Measurements from ENCODE around the gene IFNAR1.

The IFNAR1 gene

DNA sequence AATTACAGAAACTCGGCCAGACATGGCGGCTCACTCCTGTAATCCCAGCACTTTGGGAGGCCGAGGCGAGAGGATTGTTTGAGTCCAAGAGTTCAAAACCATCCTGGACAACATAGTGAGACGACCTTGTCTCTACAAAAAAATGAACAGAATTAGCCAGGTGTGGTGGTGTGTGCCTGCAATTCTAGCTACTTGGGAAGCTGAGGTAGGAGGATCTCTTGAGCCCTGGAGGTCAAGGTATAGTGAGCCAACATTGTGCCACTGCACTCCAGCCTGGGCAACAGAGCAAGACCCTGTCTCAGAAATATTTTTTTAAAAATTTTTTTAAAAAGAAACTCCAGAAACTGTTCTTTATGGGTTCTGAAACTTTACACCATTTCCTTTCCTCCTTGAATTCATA is 40.1 kb downstream of the IFNAR1 start:
- no peak overlapping the region for H3K4me3 ChIP-seq (ENCODE audit: low read depth, low read length)
- TF ChIP-seq, protein P1, sequence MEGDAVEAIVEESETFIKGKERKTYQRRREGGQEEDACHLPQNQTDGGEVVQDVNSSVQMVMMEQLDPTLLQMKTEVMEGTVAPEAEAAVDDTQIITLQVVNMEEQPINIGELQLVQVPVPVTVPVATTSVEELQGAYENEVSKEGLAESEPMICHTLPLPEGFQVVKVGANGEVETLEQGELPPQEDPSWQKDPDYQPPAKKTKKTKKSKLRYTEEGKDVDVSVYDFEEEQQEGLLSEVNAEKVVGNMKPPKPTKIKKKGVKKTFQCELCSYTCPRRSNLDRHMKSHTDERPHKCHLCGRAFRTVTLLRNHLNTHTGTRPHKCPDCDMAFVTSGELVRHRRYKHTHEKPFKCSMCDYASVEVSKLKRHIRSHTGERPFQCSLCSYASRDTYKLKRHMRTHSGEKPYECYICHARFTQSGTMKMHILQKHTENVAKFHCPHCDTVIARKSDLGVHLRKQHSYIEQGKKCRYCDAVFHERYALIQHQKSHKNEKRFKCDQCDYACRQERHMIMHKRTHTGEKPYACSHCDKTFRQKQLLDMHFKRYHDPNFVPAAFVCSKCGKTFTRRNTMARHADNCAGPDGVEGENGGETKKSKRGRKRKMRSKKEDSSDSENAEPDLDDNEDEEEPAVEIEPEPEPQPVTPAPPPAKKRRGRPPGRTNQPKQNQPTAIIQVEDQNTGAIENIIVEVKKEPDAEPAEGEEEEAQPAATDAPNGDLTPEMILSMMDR (conservative IDR thresholded peaks at IDR 0.05; ENCODE audit: low read depth, low read length): no peak
- no peak for DNase-seq (ENCODE audit: low read depth)

DNA sequence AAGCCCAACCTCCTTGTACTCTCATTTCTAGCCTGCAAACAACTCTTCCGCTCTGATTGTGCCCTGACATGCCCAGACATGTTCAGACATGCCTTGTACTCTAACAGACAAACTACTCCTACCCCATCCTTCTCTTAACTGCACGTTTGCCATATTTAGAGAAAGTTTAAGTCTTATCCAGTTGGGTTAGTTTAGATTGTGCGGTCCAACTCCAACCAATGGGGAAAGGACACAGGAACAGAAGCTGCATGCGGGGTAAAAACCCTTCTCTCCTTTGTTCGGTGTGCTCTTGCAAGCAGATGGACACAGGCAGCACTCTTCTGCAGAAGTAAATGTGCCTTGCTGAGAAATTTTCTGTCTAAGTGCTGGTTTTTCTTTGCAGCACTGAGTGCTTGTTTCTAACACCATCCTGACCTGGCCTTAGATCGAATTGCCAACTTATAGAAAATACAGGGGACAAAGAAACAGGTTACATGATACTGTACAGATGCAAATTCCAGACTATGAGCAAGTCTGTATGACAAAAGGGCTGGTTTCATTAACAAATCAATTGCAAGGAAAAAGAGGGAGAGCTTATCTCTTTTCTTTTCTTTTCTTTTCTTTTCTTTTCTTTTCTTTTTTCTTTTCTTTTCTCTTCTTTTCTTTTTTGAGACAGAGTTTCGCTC is 42.7 kb downstream of the IFNAR1 start:
- no peak overlapping the region for H3K4me3 ChIP-seq (ENCODE audit: low read depth, low read length)
- TF ChIP-seq, protein P1 (conservative IDR thresholded peaks at IDR 0.05; ENCODE audit: low read depth, low read length): no peak
- DNase-seq (ENCODE audit: low read depth): no peak

DNA sequence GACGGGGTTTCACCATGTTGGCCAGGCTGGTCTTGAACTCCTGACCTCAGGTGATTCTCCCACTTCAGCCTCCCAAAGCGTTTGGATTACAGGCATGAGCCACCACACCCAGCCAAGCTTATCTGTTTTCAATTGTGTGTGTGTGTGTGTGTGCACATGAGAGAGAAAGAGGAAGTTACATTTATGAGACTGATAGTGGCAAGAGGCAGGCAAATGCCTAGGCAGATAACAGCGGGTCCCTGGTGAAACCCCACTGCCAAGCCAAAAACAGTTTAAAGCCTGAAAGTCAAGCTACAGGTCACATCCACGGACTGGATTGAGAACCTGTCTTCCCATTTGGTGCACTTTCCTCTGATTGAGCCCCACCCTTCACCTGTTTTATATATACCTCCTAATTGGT is 43.4 kb downstream of the IFNAR1 start:
- TF ChIP-seq, protein P1 (conservative IDR thresholded peaks at IDR 0.05; ENCODE audit: low read depth, low read length): no peak
- DNase-seq (ENCODE audit: low read depth): no peak
- no peak overlapping the region for H3K4me3 ChIP-seq (ENCODE audit: low read depth, low read length)

DNA sequence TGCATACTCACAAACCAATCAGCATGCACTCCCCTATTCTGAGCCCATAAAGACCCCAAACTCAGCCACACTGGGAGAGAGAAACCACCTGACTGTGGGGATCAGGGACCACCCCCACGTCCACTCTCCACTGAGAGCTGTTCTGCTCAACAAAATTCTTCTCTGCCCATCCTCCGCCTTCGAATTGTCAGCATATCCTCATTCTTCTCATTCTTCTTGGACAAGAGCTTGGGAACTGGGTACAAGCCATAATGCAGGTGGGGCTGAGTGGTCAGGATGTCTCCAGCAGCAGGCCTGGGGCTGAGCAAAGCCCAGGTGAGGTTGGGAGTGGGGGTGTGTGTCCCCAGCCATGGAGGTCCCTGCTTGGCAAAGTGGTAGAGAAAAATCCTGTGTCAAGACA is 43.8 kb downstream of the IFNAR1 start:
- H3K4me3 ChIP-seq (ENCODE audit: low read depth, low read length): no peak overlapping the region
- TF ChIP-seq, protein P1 (conservative IDR thresholded peaks at IDR 0.05; ENCODE audit: low read depth, low read length): no peak
- DNase-seq (ENCODE audit: low read depth): no peak

DNA sequence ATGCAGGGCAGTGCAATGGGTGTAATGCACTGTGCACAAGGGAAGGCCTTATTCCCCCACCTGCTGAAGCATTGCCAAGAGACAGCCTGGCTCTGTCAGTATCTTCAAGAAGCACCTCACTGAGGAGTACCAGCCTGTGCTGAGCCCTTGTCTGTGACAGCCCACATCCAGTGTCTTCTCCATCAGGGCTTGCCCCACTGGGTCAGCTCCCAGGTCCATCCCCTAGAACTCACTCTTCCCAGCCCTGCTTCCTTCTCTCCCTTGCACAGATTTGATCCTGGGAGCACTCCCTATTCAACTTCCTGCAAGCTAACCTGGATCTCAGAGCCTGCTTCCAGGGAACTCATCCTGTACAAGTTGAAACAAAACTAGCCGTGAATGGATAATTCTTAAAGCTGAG is 44.8 kb downstream of the IFNAR1 start:
- H3K4me3 ChIP-seq (ENCODE audit: low read depth, low read length): no peak overlapping the region
- DNase-seq (ENCODE audit: low read depth): no peak
- TF ChIP-seq, protein P1 (conservative IDR thresholded peaks at IDR 0.05; ENCODE audit: low read depth, low read length): no peak

DNA sequence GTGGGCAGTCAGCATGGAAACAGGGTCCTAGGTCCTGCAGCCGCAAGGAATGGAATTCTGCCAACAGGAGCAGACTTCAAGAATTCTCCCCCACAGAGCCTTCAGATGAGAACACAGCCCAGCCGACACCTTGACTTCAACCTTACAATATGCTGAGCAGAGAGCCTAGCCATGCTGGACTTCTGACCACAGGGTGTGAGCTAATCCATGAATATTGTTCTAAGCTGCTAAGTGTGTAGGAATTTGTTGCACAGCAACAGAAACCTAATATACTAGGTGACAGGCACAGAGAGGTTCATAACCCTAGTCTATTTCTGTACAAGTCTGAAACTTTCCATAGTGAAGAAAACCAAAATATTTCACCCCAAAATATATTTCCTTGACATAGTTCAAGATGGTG is 45.5 kb downstream of the IFNAR1 start:
- DNase-seq (ENCODE audit: low read depth): peak; percentile 17
- H3K4me3 ChIP-seq (ENCODE audit: low read depth, low read length): no peak overlapping the region
- TF ChIP-seq, protein P1 (conservative IDR thresholded peaks at IDR 0.05; ENCODE audit: low read depth, low read length): no peak

DNA sequence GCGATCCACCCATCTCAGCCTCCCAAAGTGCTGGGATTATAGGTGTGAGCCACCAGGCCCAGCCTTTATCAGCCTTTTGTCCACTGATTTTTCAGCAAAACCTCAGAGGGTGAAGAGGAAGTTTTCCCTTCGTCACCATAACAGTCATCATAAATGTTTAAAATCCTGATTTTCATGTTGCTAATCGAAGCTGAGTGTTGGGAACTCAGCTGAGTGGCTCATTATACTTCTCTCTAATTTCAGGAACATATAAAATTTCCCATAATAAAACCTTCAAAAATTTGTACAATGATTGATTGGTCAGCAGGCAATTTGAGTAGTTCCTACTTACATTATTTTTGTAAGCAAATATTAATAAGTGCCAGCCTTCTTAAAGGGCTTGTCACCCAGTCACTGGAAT is 46.6 kb downstream of the IFNAR1 start:
- TF ChIP-seq, protein P1 (conservative IDR thresholded peaks at IDR 0.05; ENCODE audit: low read depth, low read length): no peak
- no peak for DNase-seq (ENCODE audit: low read depth)
- H3K4me3 ChIP-seq (ENCODE audit: low read depth, low read length): no peak overlapping the region
